K562 (cell line): ENCODE measurements around the gene TP53I13. TPM values are rescaled to one million over a fixed set of nuclear protein-coding genes. Genes with fewer than 3 reads are reported as not detected.

Source experiments
- ATAC-seq: fragments of 200-7000 bp; cut with Tn5 transposase; 3 replicates; pipeline ENCODE4 v1.9.1; 2020; ENCODE audit warnings: moderate library complexity
- BruUV-seq: library from RNA; stranded (reverse); fragments of 400-500 nt; replicated peaks from 2 replicates; lab custom pipeline; 2021; lab: Mats Ljungman, UMichigan
- CTCF ChIA-PET: fragments of 300-600 bp; formaldehyde crosslinking; extraction: SDS; loops from one replicate; lab custom pipeline; 2021; ENCODE audit warnings: low intra/inter-chr PET ratio; lab: Yijun Ruan, JAX
- POLR2A ChIA-PET: fragments of 300-600, 350-650 bp; sonication (Branson Sonifier 250); formaldehyde crosslinking; extraction: SDS; loops from one replicate; lab custom pipeline; 2021; ENCODE audit warnings: antibody characterized with exemption, inconsistent platforms; lab: Yijun Ruan, JAX
- DNase-seq, 4 experiments: peaks; one replicate each; pipeline versions ENCODE4 v3.0.0 to v3.0.0-alpha.2; 2011 to 2018; ENCODE audit warnings: low spot score in 3 of 4, mixed read lengths in 3 of 4; ENCODE audit errors: extremely low read depth in 1 of 4
- FAIRE-seq: peaks from 2 replicates; lab custom pipeline; 2011; peaks lifted over from hg19 to GRCh38; lab: Jason Lieb, UNC
- H2AFZ ChIP-seq: 2 replicates; pipeline ENCODE4 v1.6.0; 2011; ENCODE audit warnings: low read depth, low read length, control low read depth, inconsistent platforms
- H3K27ac ChIP-seq: fragments of 200-600 bp; 3 replicates; pipeline ENCODE4 v1.8.0; 2011; ENCODE audit warnings: low read depth, mild to moderate bottlenecking, control low read depth, inconsistent platforms, low read length, moderate library complexity, mixed read lengths; ENCODE audit errors: extremely low read depth
- H3K27me3 ChIP-seq, 2 experiments: fragments of 300-600 bp in 1 of 2; 2 replicates in 1 of 2; 3 replicates in 1 of 2; pipeline versions ENCODE4 v1.6.0 to v1.8.0; 2011; ENCODE audit warnings: inconsistent platforms in 2 of 2, low read length in 2 of 2, mild to moderate bottlenecking in 1 of 2, mixed read lengths in 1 of 2, moderate library complexity in 1 of 2; ENCODE audit not compliant: control insufficient read depth in 2 of 2, insufficient read depth in 2 of 2
- H3K36me3 ChIP-seq: fragments of 300-600 bp; 3 replicates; pipeline ENCODE4 v1.8.0; 2011; ENCODE audit warnings: mild to moderate bottlenecking, low read length, inconsistent platforms; ENCODE audit not compliant: control insufficient read depth, insufficient read depth
- H3K4me1 ChIP-seq, 2 experiments: fragments of 200-600 bp in 1 of 2; replicated peaks in 1 of 2; 2 replicates in 1 of 2; 3 replicates in 1 of 2; pipeline versions ENCODE4 v1.5.1 to v1.8.0; 2011; ENCODE audit warnings: inconsistent platforms in 2 of 2, low read length in 2 of 2, mild to moderate bottlenecking in 1 of 2, mixed read lengths in 1 of 2, moderate library complexity in 1 of 2; ENCODE audit not compliant: control insufficient read depth in 2 of 2, insufficient read depth in 2 of 2
- H3K4me2 ChIP-seq: 2 replicates; pipeline ENCODE4 v1.6.1; 2011; ENCODE audit warnings: low read length, control low read depth, inconsistent platforms, mixed read lengths; ENCODE audit not compliant: insufficient read depth
- H3K4me3 ChIP-seq: fragments of 200-600 bp; sonication (generic), shearing (Covaris generic); 2 replicates; pipeline ENCODE4 v1.5.1; 2016; ENCODE audit warnings: control low read depth, inconsistent platforms
- H3K79me2 ChIP-seq: fragments of 200-600 bp; 3 replicates; pipeline ENCODE4 v1.8.0; 2011; ENCODE audit warnings: low read length, inconsistent platforms; ENCODE audit not compliant: control insufficient read depth, insufficient read depth
- H3K9ac ChIP-seq, 2 experiments: 2 replicates each; pipeline versions ENCODE4 v1.6.0 to v1.6.1; 2011; ENCODE audit warnings: low read depth in 2 of 2, low read length in 2 of 2, control low read depth in 1 of 2, inconsistent platforms in 1 of 2, mild to moderate bottlenecking in 1 of 2, mixed read lengths in 1 of 2; ENCODE audit not compliant: insufficient read depth in 1 of 2
- H3K9me1 ChIP-seq: one replicate; pipeline ENCODE4 v1.6.0; 2011; ENCODE audit warnings: inconsistent platforms, mild to moderate bottlenecking, low read length, moderate library complexity; ENCODE audit not compliant: control insufficient read depth, insufficient read depth
- H3K9me3 ChIP-seq: replicated peaks from 2 replicates; pipeline ENCODE4 v1.5.1; 2011; ENCODE audit warnings: low read depth, low read length, inconsistent platforms; ENCODE audit not compliant: control insufficient read depth, insufficient read depth
- H4K20me1 ChIP-seq: replicated peaks from 2 replicates; pipeline ENCODE4 v1.6.1; 2011; ENCODE audit warnings: low read length, inconsistent platforms, mixed read lengths; ENCODE audit not compliant: control insufficient read depth, insufficient read depth
- ARID2 ChIP-seq: fragments of 450-650 bp; IDR thresholded peaks from 2 replicates; pipeline ENCODE4 v1.6.1; 2017; ENCODE audit warnings: antibody characterized with exemption, mild to moderate bottlenecking
- CHAMP1 ChIP-seq: fragments of 450-650 bp; IDR thresholded peaks from 2 replicates; pipeline ENCODE4 v1.6.1; 2016; ENCODE audit warnings: mild to moderate bottlenecking
- DEAF1 ChIP-seq: fragments of 450-650 bp; formaldehyde crosslinking; IDR thresholded peaks from 2 replicates; pipeline ENCODE4 v1.4.0; 2020; ENCODE audit warnings: mild to moderate bottlenecking, moderate library complexity
- E2F3 ChIP-seq: fragments of 250-450 bp; sonication (Bioruptor Pico); IDR thresholded peaks from 2 replicates; pipeline ENCODE4 v1.4.0; 2020; ENCODE audit warnings: mild to moderate bottlenecking
- ETS1 ChIP-seq: conservative IDR thresholded peaks from 2 replicates; pipeline ENCODE4 v1.6.1; 2011; ENCODE audit warnings: low read depth, mild to moderate bottlenecking, low read length; ENCODE audit not compliant: control insufficient read depth
- GATAD2A ChIP-seq: fragments of 450-650 bp; IDR thresholded peaks from 2 replicates; pipeline ENCODE4 v1.6.1; 2017
- GATAD2B ChIP-seq: fragments of 450-650 bp; IDR thresholded peaks from 2 replicates; pipeline ENCODE4 v1.6.1; 2017; ENCODE audit warnings: mild to moderate bottlenecking, borderline replicate concordance
- GTF2F1 ChIP-seq: IDR thresholded peaks from 2 replicates; pipeline ENCODE4 v1.6.1; 2011; ENCODE audit warnings: low read depth, low read length, improper control_type of control experiment
- HCFC1 ChIP-seq: IDR thresholded peaks from 2 replicates; pipeline ENCODE4 v1.6.1; 2012; ENCODE audit warnings: low read depth, low read length, improper control_type of control experiment
- KLF6 ChIP-seq: fragments of 250-450 bp; sonication (Bioruptor Pico); IDR thresholded peaks from 2 replicates; pipeline ENCODE4 v1.4.0; 2020; ENCODE audit warnings: mild to moderate bottlenecking, moderate library complexity, borderline replicate concordance
- MYC ChIP-seq, 2 experiments: fragments of 250-450 bp in 1 of 2; sonication (Bioruptor Pico) in 1 of 2; IDR thresholded peaks; 2 replicates each; pipeline versions ENCODE4 v1.5.1 to v1.6.1; 2012 to 2021; ENCODE audit warnings: low read depth in 2 of 2, borderline replicate concordance in 1 of 2, improper control_type of control experiment in 1 of 2, low read length in 1 of 2, mild to moderate bottlenecking in 1 of 2, moderate library complexity in 1 of 2
- SAP30 ChIP-seq: fragments of 200-600 bp; sonication (generic); IDR thresholded peaks from 2 replicates; pipeline ENCODE4 v1.6.1; 2012; ENCODE audit warnings: borderline replicate concordance, low read depth, mild to moderate bottlenecking, moderate library complexity, low read length, control low read depth, inconsistent platforms; ENCODE audit not compliant: insufficient read depth, poor library complexity, severe bottlenecking
- SP1 ChIP-seq: sonication (generic); formaldehyde crosslinking; IDR thresholded peaks from 2 replicates; pipeline ENCODE4 v1.8.1; 2022; ENCODE audit warnings: mild to moderate bottlenecking, missing genetic modification reagents
- XRCC5 ChIP-seq: fragments of 200-400 bp; formaldehyde crosslinking; IDR thresholded peaks from 2 replicates; pipeline ENCODE4 v1.6.1; 2017; ENCODE audit warnings: low read depth, mild to moderate bottlenecking, low read length
- WGBS: fragments of 100-300 bp; shearing (Covaris generic); methylation state at CpG from one replicate; pipeline ENCODE4 v1.1.6; 2016; ENCODE audit warnings: low coverage, mixed read lengths; ENCODE audit not compliant: insufficient coverage; ENCODE audit errors: missing lambda C conversion rate; 5-methylcytosine and 5-hydroxymethylcytosine counted together
- in situ Hi-C: fragments of 300-500 bp; cut with MboI; formaldehyde crosslinking; loops from 4 replicates; pipeline ENCODE4 v1.15.0; 2018; ENCODE audit warnings: inconsistent platforms, mixed read lengths
- intact Hi-C: fragments of 100-400 bp; cut with micrococcal nuclease; formaldehyde crosslinking; loops from 2 replicates; pipeline ENCODE4 v1.14.2; 2022
- polyA plus RNA-seq, 8 experiments: library from polyadenylated mRNA; depleted of rRNA in 4 of 8; stranded (reverse) in 5 of 8; unstranded in 3 of 8; fragments of >200 nt; fragmentation: Nextera tagmentation in 2 of 8; fragmentation: Illumina TruSeq in 1 of 8; extraction: Ambion mirVana in 2 of 8; extraction: Trizol in 1 of 8; gene quantifications; 2 replicates each; pipeline versions ENCODE4 v1.2.1 to v1.2.3, GENCODE V29; 2011 to 2014; ENCODE audit warnings: inconsistent platforms in 1 of 8, missing spikeins in 1 of 8
- total RNA-seq, 7 experiments: library from RNA; depleted of rRNA in 6 of 7; stranded (reverse); fragments of >200 nt in 6 of 7; fragmentation: Illumina TruSeq in 2 of 7; extraction: Trizol in 2 of 7; gene quantifications; 2 replicates each; pipeline versions ENCODE4 v1.2.1 to v1.2.3, GENCODE V29; 2011 to 2021; ENCODE audit warnings: low replicate concordance in 1 of 7

Gene TP53I13
- total and polyA plus RNA-seq, 9 of the 15 experiments (the other 6 are each of a cell fraction or from before 2014, with no cell fraction given): 0.08 to 28.3 (median 9.1) TPM

GRCh38 chr17:29591737-29592608 is 23.5 kb downstream of the TP53I13 start:
- WGBS: 13% methylated on average over 23 of the region's 25 CpGs
- TF ChIP-seq GTF2F1 (0 out of 2 replicates have a peak, but pooled peaks have one; percentile 59), SAP30 (peak; percentile 46), DEAF1 (CRISPR knock-in tag) (peak; percentile 74), SP1 (peak; percentile 19; the same call in 1 of the 2 replicates), XRCC5 (peak; percentile 94; the same call in 1 of the 2 replicates), HCFC1 (peak; percentile 37; the same call in 1 of the 2 replicates), KLF6 (CRISPR knock-in tag) (peak; percentile 27; the same call in 1 of the 2 replicates), MYC (IDR thresholded peaks at IDR 0.05; ENCODE audit: low read depth, low read length) (peak; percentile 56), MYC (CRISPR knock-in tag; IDR thresholded peaks at IDR 0.05; ENCODE audit: borderline replicate concordance, low read depth) (no peak), GATAD2B (peak; percentile 82), CHAMP1 (no peak), E2F3 (CRISPR knock-in tag) (0 out of 2 replicates have a peak, but pooled peaks have one; percentile 48), GATAD2A (peak; percentile 66; the same call in 1 of the 2 replicates), ARID2 (peak; percentile 78), ETS1 (peak; percentile 57; the same call in 1 of the 2 replicates)

More at GRCh38 chr17:29591737-29592608, 23.5 kb downstream of the TP53I13 start:
- Histone ChIP-seq H3K9ac (peak overlapping the region; percentile 44 to 88), H3K4me3 (peak overlapping the region; percentile 16), H3K4me1 (peaks cover 43 to 84% of the 10 kb centered on the region in 2 experiments), H3K36me3 (no peaks in the 10 kb centered on the region), H3K79me2 (peaks cover 25% of the 10 kb centered on the region), H4K20me1 (peaks cover 8% of the 10 kb centered on the region), H3K27me3 (no peaks in the 10 kb centered on the region), H3K4me2 (peak overlapping the region; percentile 83), H3K9me3 (no peaks in the 10 kb centered on the region), H3K9me1 (peaks cover 5% of the 10 kb centered on the region), H2AFZ (peak overlapping the region; percentile 95), H3K27ac (peak overlapping the region; percentile 48; the same call in 2 of the 3 replicates)
- CTCF ChIA-PET: interaction anchor here (0.6 to 2.3 kb wide), 6 partner anchors 222 to 468 kb away, joined by 3 to 19 read pairs (median 3); no protein-coding TSS in a partner anchor
- FAIRE-seq: peak; percentile 79
- in situ Hi-C loops: no loop called here
- POLR2A ChIA-PET: interaction anchor here (0.6 to 1.0 kb wide), 3 partner anchors 23 to 468 kb away, joined by 3 to 4 read pairs (median 3); partner anchors contain the start of gene TP53I13
- intact Hi-C loops: loop anchor here (2.0 to 5.0 kb wide), 3 partner anchors 200 to 299 kb away; partner anchors contain the start of gene TAOK1
- ATAC-seq: peak; percentile 84
- peak; percentile 88 to 92 (median 89) for DNase-seq
- no TSS peak for BruUV-seq
